HG02938 (cell line): ENCODE data around the gene MARK1.
"Not testable (repeated sequence)": the region's sequence is repeated elsewhere in the genome, so short reads cannot be mapped to it uniquely, and the experiment has no call there.

Experiments
- ATAC-seq: cut with Tn5 transposase; IDR thresholded peaks from one replicate; pipeline ENCODE4 v1.9.1; 2021; ENCODE audit warnings: mild to moderate bottlenecking, moderate library complexity; ENCODE audit not compliant: unreplicated experiment

The MARK1 gene

DNA sequence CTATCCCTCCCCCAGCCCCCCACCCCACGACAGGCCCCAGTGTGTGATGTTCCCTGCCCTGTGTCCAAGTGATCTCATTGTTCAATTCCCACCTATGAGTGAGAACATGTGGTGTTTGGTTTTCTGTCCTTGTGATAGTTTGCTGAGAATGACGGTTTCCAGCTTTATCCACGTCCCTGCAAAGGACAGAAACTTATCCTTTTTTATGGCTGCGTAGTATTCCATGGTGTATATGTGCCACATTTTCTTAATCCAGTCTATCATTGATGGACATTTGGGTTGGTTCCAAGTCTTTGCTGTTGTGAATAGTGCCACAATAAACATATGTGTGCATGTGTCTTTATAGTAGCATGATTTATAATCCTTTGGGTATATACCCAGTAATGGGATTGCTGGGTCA, 77.7 kb downstream of the MARK1 start:
- not testable (repeated sequence) for ATAC-seq

DNA sequence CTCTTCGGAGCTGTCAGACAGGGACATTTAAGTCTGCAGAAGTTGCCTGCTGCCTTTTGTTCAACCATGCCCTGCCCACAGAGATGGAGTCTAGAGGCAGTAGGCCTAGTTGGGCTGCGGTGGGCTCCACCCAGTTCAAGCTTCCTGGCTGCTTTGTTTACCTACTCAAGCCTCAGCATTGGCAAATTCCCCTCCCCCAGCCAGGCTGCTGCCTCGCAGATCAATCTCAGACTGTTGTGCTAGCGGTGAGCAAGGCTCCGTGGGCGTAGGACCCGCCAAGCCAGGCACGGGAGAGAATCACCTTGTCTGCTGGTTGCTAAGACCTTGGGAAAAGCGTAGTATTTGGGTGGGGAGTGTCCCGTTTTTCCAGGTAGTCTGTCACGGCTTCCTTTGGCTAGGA, 83.2 kb downstream of the MARK1 start:
- not testable (repeated sequence) for ATAC-seq

DNA sequence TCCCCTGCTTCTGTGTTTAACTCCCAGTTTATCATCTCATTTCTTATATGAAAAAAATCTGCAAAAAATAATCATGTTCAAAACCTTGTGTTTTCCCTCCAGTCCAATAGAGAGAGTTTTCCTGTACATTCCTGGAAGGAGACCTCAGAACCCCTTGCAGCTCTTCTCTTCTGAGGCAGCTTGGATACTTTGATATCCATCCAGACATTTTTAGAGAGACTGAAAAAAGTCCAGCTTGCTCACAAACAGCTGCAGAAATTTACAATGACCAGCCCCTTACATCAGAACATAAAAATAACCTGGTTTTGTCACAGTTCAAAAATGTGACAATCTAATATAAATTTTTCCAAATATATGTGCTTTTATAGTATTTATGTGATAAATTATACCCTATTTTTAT, 88.9 kb downstream of the MARK1 start:
- no peak for ATAC-seq

DNA sequence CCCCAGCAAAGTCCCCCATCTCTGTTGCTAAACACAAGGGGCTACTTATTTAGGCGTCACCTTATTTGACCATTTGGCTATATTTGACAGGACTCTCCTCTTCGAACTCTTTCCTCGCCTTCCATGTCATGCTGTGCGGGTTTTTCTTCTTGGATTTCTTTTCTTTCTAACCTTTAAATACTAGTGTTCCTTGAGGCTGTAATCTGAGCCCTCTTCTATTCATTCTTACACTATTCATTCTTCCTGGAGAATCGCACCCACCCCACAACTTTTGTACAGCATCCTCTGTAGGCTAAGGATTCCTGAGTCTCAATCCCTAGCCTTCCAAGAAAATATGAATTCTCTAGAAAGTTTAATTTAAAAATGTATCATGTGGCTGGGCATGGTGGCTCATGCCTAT, 100.5 kb downstream of the MARK1 start:
- no peak for ATAC-seq

DNA sequence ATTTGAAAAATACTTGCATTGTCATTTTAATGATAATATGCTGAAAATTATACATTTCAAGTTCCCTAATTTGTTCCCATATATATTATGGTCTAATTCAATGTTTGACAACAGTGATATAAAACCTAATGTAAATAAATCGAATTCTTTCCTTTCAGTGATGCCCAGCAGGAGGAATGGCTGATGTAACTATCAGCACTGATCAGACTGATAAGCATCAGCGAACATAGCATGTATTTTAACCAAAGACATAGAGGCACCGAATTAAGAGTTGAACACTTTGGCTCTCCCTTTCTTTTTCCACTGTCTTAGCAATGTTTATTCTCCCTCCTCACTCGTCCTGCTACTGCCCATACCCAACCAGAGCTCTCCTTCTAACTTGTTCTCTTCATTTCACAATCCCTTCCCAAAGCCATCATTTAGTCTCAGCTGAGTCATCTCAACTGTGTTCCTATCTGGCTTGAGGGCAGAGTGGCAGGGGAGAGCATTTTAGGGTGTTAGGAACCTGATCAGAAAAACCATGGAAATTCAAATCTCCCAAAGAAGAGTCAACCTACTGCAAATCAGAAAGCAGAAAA, 103.4 kb downstream of the MARK1 start:
- no peak for ATAC-seq

DNA sequence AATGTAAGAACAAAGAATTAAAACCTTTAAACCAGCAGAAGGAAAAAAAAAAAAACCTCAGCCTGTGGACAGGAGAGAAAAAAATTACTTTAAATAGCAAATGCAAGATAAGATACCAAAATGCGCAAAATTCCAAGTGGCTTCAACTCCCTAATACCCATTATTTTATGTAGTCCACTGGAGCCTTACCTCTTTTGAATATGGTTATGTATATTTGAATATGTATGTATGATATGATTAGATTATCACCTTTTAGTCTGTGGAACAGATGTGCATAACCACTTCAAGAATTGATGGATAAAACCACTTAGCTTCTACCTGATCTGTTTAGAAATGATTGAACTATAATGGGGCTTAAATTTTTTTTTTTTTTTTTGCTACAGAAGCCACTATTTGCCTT, 109.8 kb downstream of the MARK1 start:
- no peak for ATAC-seq

DNA sequence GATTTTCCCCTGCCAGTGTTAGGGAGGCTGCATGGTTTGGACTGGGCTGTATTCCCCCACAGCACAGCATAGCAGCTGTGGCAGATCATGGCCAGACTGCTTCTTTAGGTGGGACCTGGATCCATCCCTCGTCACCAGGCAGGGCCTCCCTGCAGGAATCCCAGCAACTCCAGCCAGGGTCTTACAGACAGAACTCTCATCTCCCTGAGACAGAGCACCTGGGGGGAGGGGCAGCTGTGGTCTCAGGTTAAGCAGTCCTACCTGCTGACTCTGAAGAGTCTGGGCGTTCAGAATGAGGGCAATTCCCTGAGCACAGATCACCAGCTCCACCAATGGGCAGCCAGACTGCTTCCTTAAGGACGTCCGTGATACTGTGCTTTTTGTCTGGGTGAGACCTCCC, 114.3 kb downstream of the MARK1 start:
- no peak for ATAC-seq

DNA sequence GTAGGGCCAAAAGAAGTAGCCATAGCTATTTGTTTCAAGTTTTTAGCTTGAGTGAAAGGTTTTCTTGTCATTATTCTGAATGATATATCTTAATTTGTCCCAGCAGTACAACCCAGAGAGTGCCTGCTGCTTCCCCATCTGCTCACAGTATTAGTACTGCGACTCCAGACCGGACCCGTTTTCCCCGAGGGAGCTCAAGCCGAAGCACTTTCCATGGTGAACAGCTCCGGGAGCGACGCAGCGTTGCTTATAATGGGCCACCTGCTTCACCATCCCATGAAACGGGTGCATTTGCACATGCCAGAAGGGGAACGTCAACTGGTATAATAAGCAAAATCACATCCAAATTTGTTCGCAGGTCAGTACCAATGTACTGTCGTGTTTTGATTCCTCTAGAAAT, 125.1 kb downstream of the MARK1 start:
- ATAC-seq, result no peak

DNA sequence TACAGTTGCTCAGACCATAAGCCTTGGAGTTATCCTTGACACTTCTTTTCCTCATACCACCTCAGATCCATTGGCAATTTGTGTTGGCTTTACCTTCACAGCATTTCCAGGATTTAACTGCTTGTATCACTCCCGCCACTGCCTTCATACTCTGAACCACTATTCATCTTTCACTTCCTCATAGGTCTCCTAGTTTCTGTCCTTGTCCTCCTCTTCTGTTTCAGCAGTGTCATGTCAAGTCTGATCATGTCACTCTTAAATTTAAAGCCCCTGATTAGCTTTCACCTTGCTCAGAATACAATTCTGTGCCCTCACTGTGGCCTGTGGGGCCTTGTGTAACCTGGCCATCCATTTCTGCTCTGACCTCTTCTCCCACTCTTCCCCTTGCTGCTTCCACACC, 127.6 kb downstream of the MARK1 start:
- peak; percentile 98 for ATAC-seq

DNA sequence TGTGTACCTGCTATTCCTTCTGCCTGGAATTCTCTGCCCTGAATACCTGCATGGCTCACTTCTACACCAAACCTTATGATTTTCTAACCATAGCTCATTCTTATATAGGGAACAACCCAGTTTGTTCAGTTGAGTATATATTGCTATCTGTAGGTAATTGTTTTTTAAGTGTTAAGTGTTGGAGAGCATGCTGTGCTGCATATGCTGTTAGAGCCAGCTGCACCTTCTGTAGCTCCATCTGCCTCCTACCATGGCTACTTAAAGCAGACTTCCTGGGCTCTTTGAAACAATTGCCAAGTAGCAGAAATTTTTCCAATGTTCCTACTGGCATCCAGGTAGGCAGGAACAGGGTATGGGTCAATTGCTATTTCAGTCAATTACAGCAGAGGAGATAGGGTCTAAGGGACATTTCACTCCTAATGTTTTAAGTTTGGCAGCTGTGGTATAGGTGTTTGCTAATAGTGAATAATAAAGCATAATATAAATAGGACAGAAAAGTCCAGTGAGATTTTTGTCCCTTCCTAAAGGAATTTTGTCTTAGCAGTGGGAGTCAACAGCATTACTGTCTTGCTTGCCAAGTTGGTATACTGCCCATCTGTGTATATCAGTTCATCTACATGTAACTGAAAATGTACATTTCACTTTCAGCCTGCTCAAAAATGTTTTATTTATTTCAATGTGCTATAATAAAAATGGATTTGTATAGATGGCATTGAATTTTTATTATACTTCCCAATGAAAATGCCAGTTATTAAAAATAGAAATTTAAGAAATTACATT, 128.2 kb downstream of the MARK1 start:
- peak; percentile 14 for ATAC-seq

DNA sequence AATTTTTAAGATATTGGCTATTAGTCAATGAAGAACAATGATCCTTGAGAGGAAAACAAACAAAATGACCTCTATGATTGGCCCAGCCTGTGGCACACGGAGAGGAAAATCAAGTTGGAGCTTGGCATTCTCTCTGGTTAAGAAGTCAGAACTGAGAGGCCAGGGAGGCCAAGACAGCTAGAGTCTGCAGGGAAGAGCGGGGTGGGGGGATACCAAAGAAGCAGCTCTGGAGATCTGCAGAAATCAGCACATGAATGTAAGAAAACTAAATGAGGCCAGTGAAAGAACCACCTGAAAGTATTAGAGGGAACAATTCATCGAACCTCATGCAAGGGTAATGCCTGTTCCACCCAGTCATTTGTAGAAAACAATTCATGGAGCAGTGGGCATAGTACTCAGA, 138.4 kb downstream of the MARK1 start:
- ATAC-seq, result no peak

DNA sequence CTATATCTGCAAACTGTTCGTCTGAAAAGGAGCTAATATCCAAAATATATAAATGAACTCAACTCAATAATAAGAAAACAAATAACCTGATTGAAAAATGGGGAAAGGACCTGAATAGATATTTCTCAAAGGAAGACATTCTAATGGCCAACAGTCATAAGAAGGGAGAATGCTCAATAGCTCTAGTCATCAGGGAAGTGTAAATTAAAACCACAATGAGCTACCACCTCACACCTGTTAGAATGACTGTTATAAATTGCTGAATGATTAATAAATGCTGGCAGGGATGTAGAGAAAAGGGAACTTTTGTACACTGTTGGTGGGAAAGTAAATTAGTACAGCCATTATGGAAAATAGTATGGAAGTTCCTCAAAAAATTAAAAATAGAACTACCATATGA, 141.1 kb downstream of the MARK1 start:
- ATAC-seq, result no peak

DNA sequence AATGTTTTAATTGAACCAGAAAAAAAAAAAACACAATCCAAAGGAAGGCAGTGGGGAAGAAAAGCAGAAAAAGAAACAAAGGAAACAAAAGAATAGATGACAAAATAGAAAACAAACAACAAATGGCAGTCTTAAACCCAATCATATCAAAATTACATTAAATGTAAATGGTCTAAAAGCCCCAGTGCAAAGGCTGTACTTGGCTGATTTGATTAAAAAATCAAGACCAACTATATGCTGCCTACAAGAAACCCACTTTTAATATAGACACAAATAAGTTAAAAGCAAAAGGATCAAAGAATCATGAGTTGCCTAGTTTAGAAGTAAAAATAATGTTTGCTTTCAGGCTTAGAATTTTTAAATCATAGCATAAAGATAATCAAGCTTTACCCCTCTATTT, 142.4 kb downstream of the MARK1 start:
- ATAC-seq, result no peak

DNA sequence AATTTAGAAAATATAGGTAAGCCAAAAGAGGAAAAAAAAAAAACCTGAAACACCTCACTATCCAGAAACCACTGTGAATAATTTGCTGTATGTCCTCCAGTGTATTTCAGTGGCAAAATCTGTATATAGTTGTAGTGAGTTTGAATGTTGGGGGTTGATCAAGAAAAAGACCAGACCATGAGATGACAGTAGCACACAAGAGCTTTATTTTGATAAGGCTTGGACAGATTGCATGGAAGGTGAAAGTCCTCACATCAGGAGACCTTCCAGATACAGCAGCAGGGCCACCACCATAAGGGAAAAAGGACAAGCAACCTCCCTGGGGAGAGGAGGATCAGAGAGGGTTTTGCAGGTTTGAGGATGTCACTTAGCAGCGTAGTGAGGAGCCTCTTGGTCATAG, 146.0 kb downstream of the MARK1 start:
- no peak for ATAC-seq

DNA sequence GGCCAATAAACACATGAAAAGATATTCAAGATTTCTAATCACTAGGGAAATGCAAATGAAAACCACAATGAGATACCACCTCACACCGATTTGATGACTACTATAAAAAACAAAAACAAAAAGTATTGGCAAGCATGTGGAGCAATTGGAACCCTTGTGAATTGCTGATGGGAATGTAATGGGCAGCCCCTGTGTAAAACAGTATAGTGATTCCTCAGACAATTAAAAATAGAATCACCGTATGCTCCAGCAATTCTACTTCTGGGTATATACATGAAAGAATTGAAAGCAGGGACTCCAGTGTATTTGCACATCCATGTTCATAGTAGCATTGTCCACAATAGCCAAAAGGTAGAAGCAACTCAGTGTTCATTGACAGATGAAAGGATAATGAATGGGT, 149.3 kb downstream of the MARK1 start:
- no peak for ATAC-seq

DNA sequence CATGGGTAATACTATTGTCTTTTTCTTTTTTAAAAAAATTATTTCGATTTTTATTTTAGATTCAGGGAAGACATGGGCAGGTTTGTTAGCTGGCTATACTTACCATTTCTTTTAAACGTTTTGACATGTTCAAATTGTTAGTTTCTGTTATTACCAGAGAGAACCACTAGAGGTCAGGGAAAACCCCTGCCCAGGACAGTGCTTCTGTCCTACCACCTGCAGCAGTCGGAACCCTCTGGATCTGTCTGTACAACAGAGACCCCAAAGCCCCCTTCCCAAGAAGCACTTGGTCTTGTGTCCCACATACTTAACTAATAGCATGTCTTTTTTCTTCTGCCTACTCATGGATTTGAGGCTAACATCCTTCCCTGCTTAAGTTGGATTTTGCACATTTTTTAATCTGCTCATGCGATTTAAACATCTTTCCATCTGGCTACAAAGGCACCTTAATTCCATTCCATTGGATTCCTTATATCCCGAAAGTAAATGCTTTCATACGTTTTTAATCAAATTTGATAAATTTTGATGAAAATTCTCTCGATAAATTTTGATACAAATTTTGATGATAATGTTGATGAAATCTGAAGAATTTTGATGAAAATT, 152.2 kb downstream of the MARK1 start:
- peak; percentile 95 for ATAC-seq

DNA sequence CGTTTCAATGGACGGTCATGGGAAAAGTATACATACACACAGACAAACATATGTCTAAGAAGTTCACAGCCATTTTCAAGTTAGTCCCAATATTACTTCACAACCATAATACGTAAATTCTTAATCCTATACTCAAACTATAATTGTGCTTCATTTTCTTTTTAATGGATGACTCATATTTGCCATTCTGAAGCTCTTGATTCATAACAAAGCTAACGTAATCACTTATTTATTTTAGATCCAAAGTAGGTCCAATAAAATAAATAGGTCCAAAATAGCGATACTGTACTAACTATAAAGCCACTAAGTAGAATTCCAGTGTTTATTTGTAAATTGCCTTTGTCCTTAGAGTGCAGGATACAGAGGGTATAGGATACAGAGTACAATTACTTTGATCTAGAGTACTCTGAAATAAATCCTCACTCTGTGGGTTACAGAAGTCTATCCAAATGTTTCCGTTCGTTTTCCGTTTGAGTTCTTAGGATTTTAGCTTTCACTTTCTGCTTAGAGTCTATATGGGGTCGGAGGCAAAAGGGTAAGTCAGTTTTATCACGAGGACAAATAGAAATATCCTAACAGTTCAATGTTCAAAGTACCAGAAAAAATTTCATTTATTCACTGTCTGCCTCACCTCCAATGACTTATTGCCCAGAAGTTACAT, 153.4 kb downstream of the MARK1 start:
- ATAC-seq, result no peak

DNA sequence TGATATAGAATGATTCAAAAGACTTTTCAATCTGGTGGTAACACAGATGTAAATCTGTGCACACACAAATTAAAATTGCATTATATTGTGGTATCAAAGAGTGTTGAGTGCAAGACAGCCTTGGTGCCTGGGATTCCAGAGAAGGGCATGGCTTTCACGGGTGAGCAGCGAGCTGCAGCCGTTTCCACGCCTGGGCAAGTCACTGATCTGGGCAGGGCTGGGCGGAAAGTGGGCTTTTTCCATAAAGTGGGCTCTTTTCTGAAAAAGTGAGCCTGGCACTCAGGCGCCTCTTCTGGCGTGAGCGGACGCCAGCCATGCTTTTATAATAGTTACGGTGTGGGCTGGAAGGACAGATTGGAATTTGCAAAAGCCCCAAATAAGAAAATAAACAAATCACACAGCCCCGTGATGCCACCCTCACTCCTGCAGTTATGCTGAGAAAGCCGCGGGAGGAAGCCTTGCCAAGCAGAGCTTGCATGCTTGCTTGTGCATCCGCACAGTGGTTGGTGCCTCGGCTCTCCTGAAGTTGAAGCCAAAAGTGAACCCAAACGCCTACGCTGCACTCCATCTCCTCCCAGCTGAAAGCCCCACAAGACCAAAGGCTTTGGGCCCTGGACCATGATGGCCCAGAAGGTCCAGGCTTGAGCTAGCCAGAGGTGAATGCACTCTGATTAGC, 155.1 kb downstream of the MARK1 start:
- ATAC-seq, result no peak

DNA sequence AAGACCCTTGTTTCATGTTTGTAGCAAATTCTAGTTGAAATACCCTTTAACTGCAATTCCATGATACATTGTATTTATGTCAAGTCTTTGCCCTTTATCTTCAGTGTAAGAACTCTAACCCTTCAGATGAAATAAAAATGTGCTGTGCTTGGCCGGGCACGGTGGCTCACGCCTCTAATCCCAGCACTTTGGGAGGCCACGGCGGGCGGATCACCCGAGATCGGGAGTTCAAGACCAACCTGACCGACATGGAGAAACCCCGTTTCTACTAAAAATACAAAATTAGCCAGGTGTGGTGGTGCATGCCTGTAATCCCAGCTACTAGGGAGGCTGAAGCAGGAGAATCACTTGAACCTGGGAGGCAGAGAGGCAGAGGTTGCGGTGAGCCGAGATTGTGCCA, 155.8 kb downstream of the MARK1 start:
- ATAC-seq, result not testable (repeated sequence)

DNA sequence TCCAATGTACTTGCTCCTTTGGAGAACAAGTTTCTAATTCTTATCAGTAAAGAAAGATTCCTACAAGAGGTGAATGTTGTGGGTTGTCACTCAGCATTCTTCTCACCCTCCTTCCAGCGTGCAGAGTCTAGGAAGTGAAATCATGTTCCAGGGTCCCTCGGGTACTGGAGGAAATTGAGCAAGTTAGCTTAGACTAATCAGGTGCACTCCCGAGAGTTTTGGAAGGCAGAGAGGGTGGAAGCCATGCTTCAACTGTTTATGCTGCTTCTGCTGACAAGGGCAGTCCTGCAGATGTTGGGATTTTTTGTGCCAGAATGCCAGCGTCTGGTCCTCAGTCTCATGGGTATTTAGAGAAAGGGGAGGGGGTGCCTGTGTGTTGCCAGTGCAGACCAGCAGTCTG, 157.0 kb downstream of the MARK1 start:
- no peak for ATAC-seq

DNA sequence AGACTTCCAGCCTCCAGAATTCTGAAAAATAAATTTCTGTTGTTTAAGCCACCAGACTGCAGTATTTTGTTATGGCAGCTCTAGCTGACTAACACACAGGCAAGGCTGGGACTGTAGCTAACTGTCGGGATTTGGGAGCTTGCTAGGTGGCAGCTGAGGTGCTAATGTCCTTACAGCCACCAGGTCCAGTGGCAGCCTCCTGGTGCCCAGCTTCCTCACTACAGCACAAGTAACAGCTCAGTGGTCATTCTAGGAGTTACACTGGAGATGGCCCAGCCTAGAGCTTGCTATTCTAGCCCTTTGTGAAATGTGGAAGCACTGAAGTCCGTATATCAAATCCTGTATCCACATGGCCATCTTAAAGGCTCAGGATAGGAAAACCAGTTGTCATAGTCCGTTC, 157.9 kb downstream of the MARK1 start:
- no peak for ATAC-seq
